ENCODE measurements around the gene GREM2.

The GREM2 gene

DNA sequence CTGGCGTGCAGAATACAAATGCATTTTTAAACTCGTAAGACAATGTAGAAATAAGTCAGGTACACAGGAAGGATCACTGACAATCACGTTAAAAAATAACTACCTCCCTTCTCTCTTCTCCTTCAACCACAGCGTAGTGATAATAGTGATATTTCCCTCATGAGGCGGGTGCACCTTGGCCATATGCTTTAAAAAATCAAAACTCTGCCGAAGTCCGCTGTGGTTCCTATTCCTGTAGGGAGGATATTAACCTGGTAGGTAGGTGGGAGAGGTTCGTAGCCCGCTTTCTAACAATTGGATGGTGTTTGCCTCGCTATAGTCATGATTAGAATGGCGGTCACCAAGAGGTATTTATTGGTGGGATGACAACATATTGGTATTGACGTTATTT, 732 bp downstream of the GREM2 start:
- in situ Hi-C loops (cut with HindIII; ENCODE audit: low sequenced_read_pairs), result no loop called here

DNA sequence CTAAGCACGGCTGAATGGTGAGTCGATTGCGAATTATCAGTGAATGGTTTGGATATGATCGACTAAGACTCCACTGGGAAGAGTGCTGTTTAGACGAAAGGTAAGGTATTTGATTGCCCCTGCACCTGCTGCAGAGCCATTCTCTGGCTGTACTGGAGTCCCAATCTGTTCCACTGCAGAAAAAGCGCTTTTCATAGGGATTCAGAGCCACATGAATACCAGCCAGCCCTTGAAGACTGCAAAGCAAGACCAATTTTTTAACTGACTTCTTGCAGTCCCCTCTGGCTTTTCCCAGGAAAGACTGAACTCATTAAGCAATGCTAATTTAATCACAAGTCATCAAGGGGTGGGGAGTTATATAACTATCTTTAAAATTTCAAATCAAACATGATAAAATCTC, 1.3 kb downstream of the GREM2 start:
- in situ Hi-C loops (cut with HindIII; ENCODE audit: low sequenced_read_pairs), result no loop called here

DNA sequence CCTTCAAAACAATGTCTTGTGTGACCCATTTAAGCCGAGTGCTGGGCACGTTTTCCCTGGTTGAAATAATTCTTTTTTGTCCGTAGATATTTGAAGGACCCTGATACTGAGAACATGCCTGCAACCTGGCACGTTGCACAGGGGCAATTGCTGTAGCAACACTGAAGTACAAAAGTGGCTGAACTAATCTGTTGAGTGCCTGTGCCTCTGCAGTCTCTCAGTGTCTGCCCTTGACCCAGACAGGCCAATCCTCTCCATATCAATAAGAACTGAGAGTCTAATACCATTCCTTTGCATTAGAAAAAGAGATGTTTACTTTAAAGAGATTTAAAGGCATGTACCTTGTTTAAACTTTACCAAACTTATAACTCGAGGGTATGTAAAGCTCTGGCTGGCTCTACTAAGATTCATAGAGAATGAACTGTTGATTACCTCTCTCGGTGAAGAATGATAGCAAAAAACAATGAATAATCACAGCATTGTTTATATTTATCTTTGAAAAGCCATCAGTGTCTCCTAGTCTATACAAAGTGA, 2.4 kb downstream of the GREM2 start:
- in situ Hi-C loops (cut with HindIII; ENCODE audit: low sequenced_read_pairs), result no loop called here

DNA sequence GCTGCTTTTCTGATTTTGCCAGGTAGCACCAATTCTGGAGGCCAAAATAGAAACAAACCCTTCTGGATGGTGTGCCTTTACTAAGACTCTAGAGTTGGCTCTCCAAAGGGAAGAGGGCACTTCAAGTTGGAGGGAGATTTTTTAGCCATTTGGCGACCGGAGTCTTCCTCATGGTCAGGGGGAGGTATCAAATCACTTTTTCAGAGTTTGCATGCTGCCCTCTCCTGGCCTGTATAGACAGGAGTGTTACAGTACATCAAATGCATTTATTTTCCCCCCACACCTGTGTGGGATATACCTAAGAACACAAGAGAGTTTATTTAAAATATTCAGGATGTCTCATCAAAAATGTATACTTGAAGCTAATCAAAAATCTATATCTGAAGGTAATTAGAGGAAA, 3.2 kb downstream of the GREM2 start:
- in situ Hi-C loops (cut with HindIII; ENCODE audit: low sequenced_read_pairs), result no loop called here

DNA sequence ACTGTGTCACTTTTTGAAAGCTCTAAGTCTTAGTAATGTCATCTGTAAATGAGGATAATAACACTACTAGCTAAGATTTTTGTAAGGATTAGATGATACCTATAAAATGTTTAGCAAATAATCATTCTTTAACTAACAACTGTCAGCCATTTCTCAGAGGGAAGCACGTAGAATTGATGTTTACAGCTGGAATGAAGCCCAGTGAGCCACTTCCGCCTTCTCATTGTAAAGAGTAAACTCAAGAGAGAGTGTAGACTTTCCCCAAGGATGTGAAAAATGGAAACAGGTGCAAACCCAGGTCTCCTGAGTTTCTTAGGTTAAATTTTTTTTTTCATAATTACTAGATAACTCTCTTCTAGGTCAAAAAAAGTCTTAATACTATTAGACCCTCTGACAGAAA, 4.9 kb downstream of the GREM2 start:
- in situ Hi-C loops (cut with HindIII; ENCODE audit: low sequenced_read_pairs), result no loop called here

DNA sequence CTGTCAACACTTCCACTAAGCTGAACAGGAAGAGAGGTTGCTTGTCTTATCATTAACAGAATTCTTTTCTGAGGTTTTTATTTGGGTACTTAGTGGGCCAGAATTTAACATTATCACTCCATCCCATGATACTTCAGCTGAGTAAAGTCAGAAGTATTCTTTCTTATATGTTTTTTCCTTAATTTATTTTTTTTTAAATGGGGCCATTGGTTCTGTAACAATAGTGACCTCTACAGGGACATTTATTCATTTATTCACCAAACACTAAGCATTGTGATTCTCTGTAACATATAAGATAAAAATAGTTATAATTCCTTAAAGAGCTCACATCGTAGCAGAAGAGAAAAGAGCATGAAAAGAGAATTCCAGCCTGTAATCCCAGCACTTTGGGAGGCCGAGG, 9.8 kb downstream of the GREM2 start:
- in situ Hi-C loops (cut with HindIII; ENCODE audit: low sequenced_read_pairs), result no loop called here

DNA sequence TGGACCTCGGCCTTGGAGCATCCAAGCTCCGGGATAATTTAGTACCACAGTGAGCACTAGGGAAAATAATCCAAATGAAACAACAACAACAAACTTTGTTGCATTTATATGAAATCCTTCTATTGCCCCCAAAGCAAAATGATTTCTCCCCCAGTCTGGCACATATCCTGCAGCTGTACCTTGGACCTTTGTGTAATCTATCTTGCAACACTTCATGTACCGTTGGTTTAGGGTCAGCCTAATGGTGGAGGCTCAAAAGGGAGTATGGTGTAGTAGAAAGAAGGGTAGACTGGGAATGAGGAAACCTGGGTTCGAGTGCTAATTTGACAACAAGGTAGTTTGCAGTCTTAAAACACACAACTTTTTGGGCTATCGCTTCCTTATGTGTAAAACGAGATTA, 12.1 kb downstream of the GREM2 start:
- in situ Hi-C loops (cut with HindIII; ENCODE audit: low sequenced_read_pairs), result no loop called here

DNA sequence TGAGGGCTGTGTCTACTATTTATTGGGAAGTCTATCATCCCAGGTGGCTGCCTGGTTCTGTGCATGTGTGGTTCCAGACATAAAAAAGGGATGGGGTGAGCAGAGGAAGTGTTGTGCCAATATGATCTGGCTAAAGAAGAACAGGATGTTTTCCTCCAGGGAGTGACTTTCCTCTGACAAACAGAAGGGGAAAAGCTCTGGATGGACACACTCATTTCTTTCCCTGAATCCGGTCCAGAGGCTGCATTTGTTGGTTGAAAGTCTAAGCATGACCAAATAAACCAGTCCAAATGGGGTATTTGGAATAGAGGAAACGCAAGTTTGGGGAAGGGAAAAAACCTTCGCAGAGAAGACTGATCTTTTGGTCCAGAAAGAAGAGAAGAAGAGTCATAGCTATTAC, 12.7 kb downstream of the GREM2 start:
- in situ Hi-C loops (cut with HindIII; ENCODE audit: low sequenced_read_pairs), result no loop called here

DNA sequence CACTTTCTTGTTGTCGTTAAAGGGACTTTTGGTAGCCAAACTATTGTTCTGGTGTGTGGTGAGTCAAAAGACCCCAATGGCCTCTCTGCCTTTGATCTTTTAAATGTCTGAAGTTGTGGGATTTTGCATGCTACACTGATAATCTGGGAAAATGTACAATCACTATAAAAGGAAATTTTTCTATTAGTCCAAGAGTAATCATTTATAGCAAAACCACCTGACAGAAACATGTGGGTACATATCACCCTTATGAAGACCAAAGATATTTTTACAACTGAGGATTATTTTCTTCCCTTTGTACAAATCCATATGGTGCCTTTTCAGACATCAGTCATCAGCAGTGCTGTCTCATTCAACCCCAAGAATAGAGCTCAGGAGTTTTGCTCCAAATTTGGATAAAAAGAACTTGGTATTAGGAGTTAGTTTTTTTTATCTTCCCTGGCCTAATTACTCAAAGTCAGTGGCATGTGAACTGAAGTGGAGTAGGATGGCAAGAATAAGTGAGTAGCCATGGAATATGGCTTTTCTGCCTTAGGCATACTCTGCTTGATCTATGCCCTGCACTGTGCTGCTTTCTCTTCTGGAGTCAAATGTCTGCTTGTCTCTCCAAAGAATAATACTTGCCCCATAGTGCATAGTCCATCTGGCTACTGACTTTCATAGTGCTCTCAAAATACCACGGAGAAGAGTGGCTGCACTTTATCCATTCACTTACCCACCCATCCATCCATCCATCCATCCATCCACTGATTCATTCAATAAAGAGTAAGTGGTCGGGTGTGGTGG, 13.5 kb downstream of the GREM2 start:
- in situ Hi-C loops (cut with HindIII; ENCODE audit: low sequenced_read_pairs), result no loop called here

DNA sequence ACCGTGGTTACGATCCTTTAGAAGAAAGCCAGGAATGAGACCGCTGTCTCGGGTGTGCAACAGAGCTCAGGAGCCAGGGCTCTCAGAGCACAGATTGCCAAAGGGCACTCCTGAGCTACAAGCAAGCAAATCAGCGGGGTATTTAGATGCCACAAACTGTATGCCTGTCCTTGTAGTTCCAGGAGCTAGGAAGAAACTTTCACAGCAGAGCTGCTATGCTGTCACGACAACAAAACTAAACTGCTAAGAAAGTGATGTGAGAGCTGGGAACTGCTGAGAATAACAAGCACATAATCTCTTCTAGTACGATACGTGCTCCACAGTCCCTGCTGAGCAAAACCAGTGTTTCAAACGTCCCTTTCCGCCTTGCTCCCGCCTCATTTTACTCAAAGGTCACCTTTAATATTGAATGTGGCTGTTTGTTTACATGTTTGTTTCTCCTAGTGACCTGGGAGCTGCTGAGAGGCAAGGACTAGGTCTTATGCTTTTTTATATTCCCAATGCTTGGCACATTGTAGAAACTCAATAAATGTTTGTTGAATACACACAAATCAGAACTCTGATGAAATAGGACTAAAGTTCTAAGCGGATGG, 14.7 kb downstream of the GREM2 start:
- in situ Hi-C loops (cut with HindIII; ENCODE audit: low sequenced_read_pairs), result no loop called here

DNA sequence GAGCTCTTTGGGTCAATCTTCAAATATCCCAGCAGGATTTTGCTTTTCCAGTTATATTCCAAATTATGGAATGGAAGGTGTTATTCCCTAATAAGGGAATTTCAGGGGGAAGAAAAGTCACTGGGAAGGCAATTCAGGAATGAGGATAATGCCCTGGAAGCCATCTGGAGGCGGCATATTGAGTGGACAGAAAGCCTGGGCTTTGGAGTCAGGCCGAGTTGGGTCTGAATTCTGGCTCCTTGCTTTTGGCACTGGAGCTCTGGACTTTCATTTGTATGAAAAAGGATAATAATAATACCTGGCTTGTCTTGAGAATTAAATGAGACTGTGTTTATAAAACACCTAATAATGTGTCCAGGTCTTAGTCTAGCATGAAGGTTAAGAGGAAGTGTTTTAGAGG, 16.5 kb downstream of the GREM2 start:
- in situ Hi-C loops (cut with HindIII; ENCODE audit: low sequenced_read_pairs), result no loop called here

DNA sequence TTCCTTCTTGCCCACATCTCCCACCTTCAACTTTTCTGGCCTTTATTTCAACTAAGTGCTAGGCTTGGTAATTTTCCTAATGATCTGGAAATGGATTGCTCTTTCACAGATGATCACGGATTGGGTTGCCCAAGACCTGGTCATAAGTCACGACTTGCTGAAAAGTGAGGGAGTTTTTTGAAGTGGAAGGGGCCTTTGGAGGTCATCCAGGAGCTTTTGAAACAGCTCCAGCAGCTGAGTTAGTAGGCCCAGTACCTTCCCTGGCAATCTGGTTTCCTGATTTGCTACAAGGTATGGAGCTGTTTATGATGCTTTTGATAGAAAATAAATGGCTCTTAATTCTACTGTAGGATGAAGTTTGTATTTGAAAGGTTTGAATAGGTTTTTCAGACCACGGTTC, 20.4 kb downstream of the GREM2 start:
- in situ Hi-C loops (cut with HindIII; ENCODE audit: low sequenced_read_pairs), result no loop called here

DNA sequence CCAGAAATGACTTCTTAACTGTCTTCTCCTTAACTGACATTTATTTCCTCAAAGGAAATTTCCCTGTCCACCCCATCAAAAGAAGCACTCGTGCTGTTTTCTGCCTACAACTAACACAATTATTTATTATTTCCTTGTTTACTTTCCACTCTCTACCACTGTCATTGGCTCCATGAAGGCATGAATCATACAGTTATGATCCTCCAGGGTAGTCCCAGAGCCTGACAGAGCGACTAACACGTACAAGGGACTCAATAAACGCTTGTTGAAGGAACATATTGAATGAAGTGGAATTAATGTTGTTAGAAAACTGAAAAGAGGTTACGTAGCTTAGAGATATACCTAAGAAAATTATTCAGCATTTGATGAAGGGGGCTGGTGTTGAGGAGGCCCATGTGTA, 20.9 kb downstream of the GREM2 start:
- in situ Hi-C loops (cut with HindIII; ENCODE audit: low sequenced_read_pairs), result no loop called here

DNA sequence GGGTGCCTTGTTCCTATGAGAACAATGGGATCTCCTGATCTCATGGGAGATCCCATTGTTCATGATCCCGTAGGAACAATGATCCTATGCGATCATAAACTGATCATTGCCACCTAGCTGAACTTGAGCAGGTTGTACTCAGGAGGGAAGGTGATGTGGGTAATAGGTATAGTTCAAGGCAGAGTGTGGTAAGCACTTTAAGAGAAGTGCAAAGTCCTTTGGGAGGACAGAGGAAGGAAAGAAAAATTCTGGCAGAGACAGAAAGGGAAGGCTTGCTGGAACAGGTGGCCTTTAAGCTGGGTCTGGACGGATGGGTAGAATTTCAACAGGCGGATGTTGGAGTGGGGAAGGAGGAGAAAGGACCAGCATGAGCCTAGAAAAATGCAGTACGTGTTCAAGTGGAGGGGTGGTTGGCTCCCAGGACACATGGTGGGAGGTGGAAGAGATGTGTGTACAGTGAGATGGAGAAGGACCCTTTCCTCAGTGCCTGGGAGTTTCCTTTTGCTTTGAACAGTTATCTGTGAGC, 22.3 kb downstream of the GREM2 start:
- in situ Hi-C loops (cut with HindIII; ENCODE audit: low sequenced_read_pairs), result no loop called here

DNA sequence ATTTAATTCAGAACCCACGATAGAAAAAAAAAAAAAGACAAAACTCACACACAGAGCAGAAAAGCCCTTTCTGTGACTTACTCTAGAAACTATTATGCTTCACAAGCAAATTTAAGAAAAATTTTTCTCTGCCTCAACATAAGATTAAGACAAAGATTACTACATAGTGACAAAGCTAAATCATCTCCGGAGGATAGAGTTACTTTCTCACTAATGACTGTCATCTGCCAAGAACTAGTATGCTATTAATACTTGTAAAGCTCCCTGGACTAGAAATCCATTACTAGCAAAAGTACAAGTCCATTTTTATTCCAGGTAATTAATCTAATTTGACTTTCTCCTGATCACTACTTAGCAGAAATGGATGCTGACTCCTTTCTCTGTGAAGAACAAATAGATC, 25.9 kb downstream of the GREM2 start:
- in situ Hi-C loops (cut with HindIII; ENCODE audit: low sequenced_read_pairs), result no loop called here

DNA sequence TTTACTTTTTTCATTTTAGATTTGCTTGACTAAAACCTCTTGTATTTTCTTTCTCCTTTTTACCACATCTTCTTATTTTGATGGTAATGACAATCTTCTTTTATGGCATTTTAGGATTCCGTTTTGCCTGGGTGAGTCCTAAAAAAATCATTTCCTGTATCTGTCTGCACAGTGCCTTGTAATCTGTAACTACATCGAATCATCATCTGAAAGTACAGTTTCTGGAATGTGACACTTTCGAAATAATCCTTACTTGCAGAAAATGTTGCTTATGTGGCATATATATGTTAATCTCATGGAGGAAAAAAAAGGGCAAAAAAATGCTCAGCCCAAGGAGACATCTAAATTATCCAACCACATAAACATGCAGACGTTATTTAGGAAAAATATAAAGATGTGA, 29.0 kb downstream of the GREM2 start:
- in situ Hi-C loops (cut with HindIII; ENCODE audit: low sequenced_read_pairs), result no loop called here

DNA sequence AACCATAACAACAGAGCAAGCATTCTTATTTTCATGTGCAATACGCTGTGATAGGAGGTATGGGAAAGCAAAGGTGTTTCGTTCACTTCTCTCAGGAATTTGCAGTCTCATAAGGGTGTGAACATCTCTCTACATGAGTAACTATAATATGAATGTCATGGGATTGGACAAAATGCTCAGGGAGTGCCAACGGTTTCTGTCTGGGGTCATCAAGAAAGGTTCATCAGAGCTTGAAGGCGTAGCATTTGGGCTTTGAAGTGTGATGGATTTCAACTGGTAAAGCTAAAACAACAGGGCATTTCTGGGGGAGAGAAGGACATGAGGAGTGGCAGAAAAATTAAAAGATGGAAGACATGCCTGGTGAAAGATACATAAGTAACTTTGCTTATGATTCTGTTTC, 32.4 kb downstream of the GREM2 start:
- in situ Hi-C loops (cut with HindIII; ENCODE audit: low sequenced_read_pairs), result no loop called here

DNA sequence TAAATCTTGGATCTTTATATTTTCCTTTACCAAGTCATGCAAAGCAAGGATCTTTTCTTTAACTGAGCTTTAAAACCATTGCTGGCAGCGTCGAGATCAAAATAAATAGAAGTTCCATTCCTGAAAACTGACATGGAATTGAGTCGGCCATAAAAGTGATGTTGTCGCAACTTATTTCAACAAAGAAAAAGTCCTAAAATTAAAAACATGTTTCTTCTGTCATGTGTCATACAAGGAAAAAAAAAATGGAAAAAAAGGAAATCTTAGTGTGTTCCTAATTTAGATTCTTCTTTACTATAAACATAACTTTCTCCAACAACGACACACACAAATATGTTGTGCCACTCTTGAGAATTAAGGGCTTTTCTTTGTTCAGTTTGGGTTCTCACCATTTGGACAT, 34.9 kb downstream of the GREM2 start:
- in situ Hi-C loops (cut with HindIII; ENCODE audit: low sequenced_read_pairs), result no loop called here

DNA sequence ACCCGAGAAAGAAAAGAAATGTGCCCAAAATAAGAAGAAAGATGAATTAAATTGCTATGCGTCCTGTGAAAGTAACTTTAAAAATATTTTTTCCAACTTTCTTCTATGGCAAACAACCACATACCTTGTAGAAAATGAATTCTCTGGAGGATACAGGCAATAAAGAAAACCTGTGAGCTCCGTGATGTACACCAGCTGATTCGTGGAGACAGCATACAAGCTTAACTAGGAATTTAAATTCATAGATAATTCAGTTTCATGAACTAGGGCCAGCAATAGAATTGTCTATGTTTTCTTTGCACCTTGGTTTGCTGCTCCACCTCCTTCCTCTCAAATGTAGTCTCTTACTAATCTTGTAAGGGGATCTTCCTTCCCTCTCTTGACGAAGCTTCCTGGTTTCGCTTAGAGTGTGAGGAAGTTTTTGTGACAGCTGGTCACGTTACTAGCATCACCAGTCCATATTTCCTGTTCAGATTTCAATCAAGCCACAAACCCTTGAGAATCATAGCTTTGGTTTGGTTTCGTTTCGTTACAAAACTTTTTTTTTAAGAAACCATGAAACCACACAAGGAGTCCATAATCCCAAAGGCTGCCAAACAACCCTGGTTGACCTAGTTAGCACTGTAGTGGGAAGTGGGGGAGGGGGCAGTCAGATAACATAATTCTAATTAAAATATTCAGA, 35.8 kb downstream of the GREM2 start:
- in situ Hi-C loops (cut with HindIII; ENCODE audit: low sequenced_read_pairs), result no loop called here

DNA sequence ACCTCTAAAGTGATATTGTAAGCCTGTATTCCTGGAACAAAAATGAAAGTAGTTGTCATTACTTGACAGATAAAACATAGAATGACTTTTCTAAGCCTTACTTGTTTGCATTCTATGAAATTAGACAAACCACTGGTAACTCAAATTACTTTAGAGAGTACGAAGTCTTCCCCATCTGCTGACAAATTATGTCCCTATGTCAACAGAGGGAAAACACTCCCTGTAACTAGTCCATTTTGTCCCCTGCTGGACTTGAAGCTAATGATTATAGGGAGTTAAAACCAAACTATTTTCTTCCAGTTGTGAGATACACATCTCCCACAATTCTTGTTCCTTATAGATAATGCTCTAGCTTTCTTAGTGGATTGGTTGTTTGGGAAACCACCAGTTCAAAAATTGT, 39.6 kb downstream of the GREM2 start:
- in situ Hi-C loops (cut with HindIII; ENCODE audit: low sequenced_read_pairs), result no loop called here

DNA sequence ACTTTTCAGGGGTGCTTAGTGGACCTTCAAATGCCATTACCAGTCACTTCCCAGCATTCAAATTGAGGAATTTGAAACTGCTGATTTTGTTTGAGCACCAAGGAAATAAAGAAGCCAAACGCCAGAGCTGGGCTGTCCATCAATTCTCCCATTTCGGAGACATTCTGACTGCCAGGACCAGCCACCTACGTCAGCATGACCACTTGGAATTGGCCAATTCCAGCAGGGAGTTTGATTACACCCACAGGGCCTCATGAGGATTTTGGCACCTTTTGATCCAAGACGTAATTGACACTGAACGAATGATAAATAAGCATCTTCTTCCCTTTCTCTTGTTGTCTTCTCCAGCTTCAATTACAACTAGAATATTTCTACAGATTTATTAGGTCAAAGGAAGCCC, 40.2 kb downstream of the GREM2 start:
- in situ Hi-C loops (cut with HindIII; ENCODE audit: low sequenced_read_pairs), result no loop called here

DNA sequence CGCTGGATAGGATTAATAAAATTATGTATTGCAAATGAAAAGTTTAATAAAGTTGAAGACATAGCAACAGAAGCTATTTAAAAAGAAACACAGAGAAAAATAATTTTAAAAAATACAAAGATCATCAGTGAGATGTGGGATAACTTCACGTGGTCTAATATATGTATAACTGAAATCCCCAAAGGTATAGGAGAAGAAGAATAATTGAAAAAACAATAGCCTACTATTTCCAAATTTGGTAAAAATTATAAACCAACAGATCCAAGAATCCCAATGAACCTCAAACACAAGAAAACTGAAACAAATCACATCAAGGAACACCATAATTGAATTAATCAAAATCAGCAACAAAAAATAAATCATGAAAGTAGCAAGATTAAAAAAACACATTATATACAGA, 44.9 kb downstream of the GREM2 start:
- in situ Hi-C loops (cut with HindIII; ENCODE audit: low sequenced_read_pairs), result loop anchor here (5.0 kb wide), 1 partner anchor 105 kb away; no protein-coding TSS in a partner anchor

All from endothelial cell of hepatic sinusoid (primary cell).